Gastrocnemius medialis (tissue), 4 donors: ENCODE data around the gene NOS1AP. TPM values are rescaled to one million over a fixed set of nuclear protein-coding genes. Genes with fewer than 3 reads are reported as not detected.

Source experiments
- ATAC-seq, 2 donors: fragments of 150-250 bp; one replicate each; pipeline ENCODE4 v1.9.1; 2016
- DNase-seq, 2 donors: peaks; one replicate each; pipeline ENCODE4 v3.0.0-alpha.2; 2019
- H3K27ac ChIP-seq, 4 donors: fragments of 200-600 bp; sonication (generic); 1 replicate in 1 of 4; 2 replicates in 3 of 4; pipeline ENCODE4 v1.5.1; 2016 to 2018; ENCODE audit warnings: mild to moderate bottlenecking in 2 of 4, moderate library complexity in 1 of 4
- H3K27me3 ChIP-seq, 3 donors: fragments of 200-600 bp; sonication (generic) in 2 of 3; 1 replicate in 1 of 3; 2 replicates in 2 of 3; pipeline versions ENCODE4 v1.5.1 to v1.6.0; 2016 to 2019; ENCODE audit warnings: mild to moderate bottlenecking in 1 of 3, moderate library complexity in 1 of 3
- H3K36me3 ChIP-seq, 2 donors: fragments of 200-600 bp; sonication (generic) in 1 of 2; one replicate each; pipeline ENCODE4 v1.5.1; 2017 to 2018
- H3K4me1 ChIP-seq, 2 donors: fragments of 200-600 bp; sonication (generic) in 1 of 2; one replicate each; pipeline ENCODE4 v1.5.1; 2016 to 2017; ENCODE audit warnings: mild to moderate bottlenecking in 2 of 2
- H3K4me3 ChIP-seq, 4 donors: fragments of 200-600 bp; sonication (generic) in 3 of 4; 1 replicate in 1 of 4; 2 replicates in 3 of 4; pipeline ENCODE4 v1.5.1; 2016 to 2019; ENCODE audit warnings: mild to moderate bottlenecking in 2 of 4
- H3K9me3 ChIP-seq, 3 donors: fragments of 200-600 bp; sonication (generic) in 2 of 3; 1 replicate in 1 of 3; 2 replicates in 2 of 3; pipeline ENCODE4 v1.5.1; 2016 to 2019
- POLR2A ChIP-seq, 2 donors: fragments of 450-650 bp; IDR thresholded peaks; one replicate each; pipeline ENCODE4 v1.6.1; 2017; ENCODE audit warnings: antibody characterized with exemption in 2 of 2, mild to moderate bottlenecking in 2 of 2, moderate library complexity in 2 of 2
- in situ Hi-C, 4 donors: fragments of 200-750 bp; cut with MboI; loops; one replicate each; pipeline versions ENCODE4 v1.15.0 to v1.8.0; 2017; ENCODE audit warnings: low sequenced_read_pairs in 4 of 4
- intact Hi-C: fragments of 100-400 bp; cut with DNase I; formaldehyde crosslinking; loops from one replicate; pipeline ENCODE4 v1.15.1; 2023; ENCODE audit warnings: low total_unique reads
- total RNA-seq, 4 donors: library from RNA; depleted of rRNA; stranded (reverse); fragments of >200 nt; gene quantifications; one replicate each; pipeline versions ENCODE4 v1.1.0 to v1.2.3, GENCODE V29; 2016
- TF ChIP-seq, protein P1 (sequence below), 5 experiments: fragments of 450-650 bp in 3 of 5; fragments of 200-600 bp in 2 of 5; sonication (generic) in 2 of 5; IDR thresholded peaks in 4 of 5; conservative IDR thresholded peaks in 1 of 5; 1 replicate in 4 of 5; 2 replicates in 1 of 5; pipeline ENCODE4 v1.5.1; 2016 to 2019; ENCODE audit warnings: antibody characterized with exemption in 5 of 5, mild to moderate bottlenecking in 3 of 5, moderate library complexity in 3 of 5

NOS1AP gene
- total RNA-seq, 4 donors from 2014 or later, result 0.20 to 0.40 (median 0.25) TPM

DNA sequence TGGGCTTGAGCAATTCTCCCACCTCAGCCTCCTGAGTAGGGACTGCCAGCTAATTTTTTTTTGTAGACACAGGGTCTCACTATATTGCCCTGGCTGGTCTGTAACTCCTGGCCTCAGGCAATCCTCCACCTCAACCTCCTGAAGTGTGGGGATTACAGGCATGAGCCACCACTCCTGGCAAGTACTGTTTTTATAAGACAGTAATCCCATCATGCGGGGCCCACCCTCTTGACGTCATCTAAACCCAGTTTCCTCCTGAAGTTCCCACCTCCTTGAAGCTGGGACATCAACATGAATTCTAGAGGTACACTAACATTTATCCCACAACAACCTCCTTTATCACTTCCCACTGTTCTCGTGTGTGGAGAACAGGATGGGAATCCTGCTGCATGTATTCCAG is 202.5 kb downstream of the NOS1AP start:
- in situ Hi-C loops, result no loop called here

DNA sequence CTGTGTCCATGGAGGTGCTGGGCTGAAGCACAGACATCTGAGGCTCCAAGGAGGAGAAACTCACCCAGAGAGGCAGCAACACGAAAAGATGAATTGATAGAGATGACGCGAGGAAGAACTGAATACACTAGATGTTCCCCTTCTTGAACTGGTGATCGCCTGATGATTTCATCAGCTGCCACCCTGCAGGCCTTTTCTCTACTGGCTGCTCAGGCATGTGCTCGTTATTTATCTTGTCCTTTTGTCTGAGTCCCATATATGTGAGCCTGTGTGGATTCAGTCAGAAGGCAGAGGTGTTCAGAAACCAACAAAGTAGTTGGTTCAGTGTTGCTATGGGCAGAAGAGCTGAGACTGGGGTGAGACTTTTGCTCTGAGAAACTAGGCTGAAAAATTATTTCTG is 202.9 kb downstream of the NOS1AP start:
- in situ Hi-C loops, result no loop called here
- Histone ChIP-seq H3K4me3 (no peak overlapping the region), H3K27ac (no peak overlapping the region), H3K4me1 (no peaks in the 10 kb centered on the region), H3K27me3 (no peaks in the 10 kb centered on the region), H3K36me3 (no peaks in the 10 kb centered on the region), H3K9me3 (no peaks in the 10 kb centered on the region)
- TF ChIP-seq, protein P1, sequence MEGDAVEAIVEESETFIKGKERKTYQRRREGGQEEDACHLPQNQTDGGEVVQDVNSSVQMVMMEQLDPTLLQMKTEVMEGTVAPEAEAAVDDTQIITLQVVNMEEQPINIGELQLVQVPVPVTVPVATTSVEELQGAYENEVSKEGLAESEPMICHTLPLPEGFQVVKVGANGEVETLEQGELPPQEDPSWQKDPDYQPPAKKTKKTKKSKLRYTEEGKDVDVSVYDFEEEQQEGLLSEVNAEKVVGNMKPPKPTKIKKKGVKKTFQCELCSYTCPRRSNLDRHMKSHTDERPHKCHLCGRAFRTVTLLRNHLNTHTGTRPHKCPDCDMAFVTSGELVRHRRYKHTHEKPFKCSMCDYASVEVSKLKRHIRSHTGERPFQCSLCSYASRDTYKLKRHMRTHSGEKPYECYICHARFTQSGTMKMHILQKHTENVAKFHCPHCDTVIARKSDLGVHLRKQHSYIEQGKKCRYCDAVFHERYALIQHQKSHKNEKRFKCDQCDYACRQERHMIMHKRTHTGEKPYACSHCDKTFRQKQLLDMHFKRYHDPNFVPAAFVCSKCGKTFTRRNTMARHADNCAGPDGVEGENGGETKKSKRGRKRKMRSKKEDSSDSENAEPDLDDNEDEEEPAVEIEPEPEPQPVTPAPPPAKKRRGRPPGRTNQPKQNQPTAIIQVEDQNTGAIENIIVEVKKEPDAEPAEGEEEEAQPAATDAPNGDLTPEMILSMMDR (IDR thresholded peaks at IDR 0.05 in 4 of 5, conservative IDR thresholded peaks at IDR 0.05 in 1 of 5), result no peak
- no peak for TF ChIP-seq POLR2A (IDR thresholded peaks at IDR 0.05)
- ATAC-seq, result no peak
- intact Hi-C loops, result no loop called here
- DNase-seq, result no peak

More for the DNA sequence above, 202.5 kb downstream of the NOS1AP start:
- Histone ChIP-seq H3K4me3 (no peak overlapping the region), H3K36me3 (no peaks in the 10 kb centered on the region), H3K9me3 (no peaks in the 10 kb centered on the region), H3K27me3 (no peaks in the 10 kb centered on the region), H3K4me1 (no peaks in the 10 kb centered on the region), H3K27ac (no peak overlapping the region)
- intact Hi-C loops, result no loop called here
- TF ChIP-seq POLR2A (IDR thresholded peaks at IDR 0.05), result no peak
- TF ChIP-seq, protein P1 (IDR thresholded peaks at IDR 0.05 in 4 of 5, conservative IDR thresholded peaks at IDR 0.05 in 1 of 5), result no peak
- no peak for DNase-seq
- ATAC-seq, result no peak

DNA sequence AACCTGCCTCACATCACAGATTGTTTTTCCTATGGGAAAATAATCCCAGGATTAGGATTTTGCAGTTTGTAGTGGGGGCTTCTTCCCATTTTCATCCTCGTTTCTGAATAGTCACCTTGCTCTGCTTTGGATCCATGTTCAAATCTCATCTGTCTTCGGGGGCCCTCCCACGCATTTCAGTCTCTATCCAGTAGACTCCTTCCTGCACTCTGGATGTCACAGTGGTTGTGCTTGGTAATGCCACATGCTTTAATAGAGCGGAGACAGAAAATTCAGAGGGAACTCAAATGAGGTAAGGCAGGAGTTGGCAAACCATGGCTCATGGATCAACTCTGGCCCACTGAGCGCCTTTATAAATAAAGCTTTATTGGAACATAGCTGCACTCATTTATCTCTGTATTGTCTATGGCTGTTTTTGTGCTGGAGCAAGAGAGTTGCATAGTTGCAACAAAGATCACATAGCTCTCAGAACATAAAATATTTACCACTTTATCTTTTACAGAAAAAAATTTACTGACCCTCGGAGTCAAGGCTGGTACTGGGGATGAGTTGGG is 206.2 kb downstream of the NOS1AP start:
- in situ Hi-C loops, result no loop called here
- ATAC-seq (no peak), DNase-seq (no peak)
- Histone ChIP-seq H3K36me3 (no peaks in the 10 kb centered on the region), H3K9me3 (no peaks in the 10 kb centered on the region), H3K27me3 (no peaks in the 10 kb centered on the region), H3K4me1 (no peaks in the 10 kb centered on the region), H3K27ac (no peak overlapping the region), H3K4me3 (no peak overlapping the region)
- TF ChIP-seq POLR2A (IDR thresholded peaks at IDR 0.05), result no peak
- TF ChIP-seq, protein P1 (IDR thresholded peaks at IDR 0.05 in 4 of 5, conservative IDR thresholded peaks at IDR 0.05 in 1 of 5), result no peak
- intact Hi-C loops, result loop anchor here (1.0 kb wide), 1 partner anchor 219 kb away; no protein-coding TSS in a partner anchor

DNA sequence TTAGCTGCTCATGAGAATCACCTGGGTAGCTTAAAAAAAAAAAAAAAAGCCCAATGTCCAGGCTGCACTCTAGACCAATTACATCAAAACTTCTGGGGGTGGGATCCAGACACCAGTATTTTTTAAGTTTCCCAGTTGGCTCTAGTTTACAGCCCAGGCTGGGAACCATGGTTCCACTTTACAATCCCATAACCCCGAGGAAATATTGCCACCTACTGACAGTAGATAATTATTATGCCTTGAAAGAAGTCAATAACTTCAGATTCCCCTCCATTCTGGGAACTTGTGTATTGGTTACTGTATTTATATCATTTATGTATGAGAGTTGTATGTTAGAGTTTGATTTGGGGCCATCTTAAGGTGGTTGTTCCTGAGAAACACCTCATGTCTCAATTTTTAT is 207.0 kb downstream of the NOS1AP start:
- H3K9me3 ChIP-seq, result no peaks in the 10 kb centered on the region
- ATAC-seq, result no peak
- no peak overlapping the region for H3K4me3 ChIP-seq
- DNase-seq, result no peak
- no peak overlapping the region for H3K27ac ChIP-seq
- H3K36me3 ChIP-seq, result no peaks in the 10 kb centered on the region
- in situ Hi-C loops (no loop called here), intact Hi-C loops (loop anchor here (1.0 kb wide), 1 partner anchor 220 kb away; no protein-coding TSS in a partner anchor)
- TF ChIP-seq, protein P1 (IDR thresholded peaks at IDR 0.05 in 4 of 5, conservative IDR thresholded peaks at IDR 0.05 in 1 of 5), result no peak
- TF ChIP-seq POLR2A (IDR thresholded peaks at IDR 0.05), result no peak
- no peaks in the 10 kb centered on the region for H3K4me1 ChIP-seq
- H3K27me3 ChIP-seq, result no peaks in the 10 kb centered on the region

DNA sequence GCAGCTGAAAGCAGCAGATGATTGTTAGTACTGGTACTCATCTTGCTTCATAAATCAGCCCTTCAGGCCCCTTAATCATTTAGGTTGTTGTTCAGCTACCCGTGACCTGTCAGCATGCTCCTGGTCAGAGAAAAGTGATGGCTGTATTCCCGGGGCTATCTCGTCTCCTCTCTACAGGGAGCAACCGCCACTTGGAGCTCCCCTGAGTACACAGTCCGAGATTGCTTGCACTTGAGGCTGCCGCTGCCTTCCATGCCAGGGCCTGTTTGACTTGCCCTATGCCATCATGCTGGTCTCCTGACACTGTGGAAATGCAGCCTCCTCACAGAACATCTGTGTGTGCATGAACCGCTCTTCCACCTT is 209.6 kb downstream of the NOS1AP start:
- H3K27me3 ChIP-seq, result no peaks in the 10 kb centered on the region
- no peak overlapping the region for H3K4me3 ChIP-seq
- DNase-seq, result no peak
- no peaks in the 10 kb centered on the region for H3K36me3 ChIP-seq
- intact Hi-C loops (no loop called here), in situ Hi-C loops (no loop called here)
- no peak overlapping the region for H3K27ac ChIP-seq
- ATAC-seq, result no peak
- peaks cover 5 to 6% of the 10 kb centered on the region in 2 donors for H3K4me1 ChIP-seq
- TF ChIP-seq POLR2A (IDR thresholded peaks at IDR 0.05), result no peak
- TF ChIP-seq, protein P1 (IDR thresholded peaks at IDR 0.05 in 4 of 5, conservative IDR thresholded peaks at IDR 0.05 in 1 of 5), result no peak
- no peaks in the 10 kb centered on the region for H3K9me3 ChIP-seq
